HG03469 (cell line): ENCODE measurements around the gene ANKRD13B.

ENCODE experiments used
- ATAC-seq: cut with Tn5 transposase; IDR thresholded peaks from one replicate; pipeline ENCODE4 v1.9.1; 2021; ENCODE audit warnings: mild to moderate bottlenecking, moderate library complexity, moderate number of reproducible peaks; ENCODE audit not compliant: unreplicated experiment

Gene ANKRD13B

GRCh38 chr17:29593591-29594518, 923 bp downstream of the ANKRD13B start:
- no peak for ATAC-seq

- ATAC-seq = no peak
Observed at GRCh38 chr17:29594519-29595090, 1.7 kb downstream of the ANKRD13B start.

- ATAC-seq = no peak
Observed at GRCh38 chr17:29595107-29595942, 2.4 kb downstream of the ANKRD13B start.

- ATAC-seq = no peak
Observed at GRCh38 chr17:29595943-29596774, 3.2 kb downstream of the ANKRD13B start.

- ATAC-seq = no peak
Observed at GRCh38 chr17:29596811-29597210, 3.9 kb downstream of the ANKRD13B start.

GRCh38 chr17:29597361-29598172, 4.6 kb downstream of the ANKRD13B start:
- ATAC-seq = no peak

DNA sequence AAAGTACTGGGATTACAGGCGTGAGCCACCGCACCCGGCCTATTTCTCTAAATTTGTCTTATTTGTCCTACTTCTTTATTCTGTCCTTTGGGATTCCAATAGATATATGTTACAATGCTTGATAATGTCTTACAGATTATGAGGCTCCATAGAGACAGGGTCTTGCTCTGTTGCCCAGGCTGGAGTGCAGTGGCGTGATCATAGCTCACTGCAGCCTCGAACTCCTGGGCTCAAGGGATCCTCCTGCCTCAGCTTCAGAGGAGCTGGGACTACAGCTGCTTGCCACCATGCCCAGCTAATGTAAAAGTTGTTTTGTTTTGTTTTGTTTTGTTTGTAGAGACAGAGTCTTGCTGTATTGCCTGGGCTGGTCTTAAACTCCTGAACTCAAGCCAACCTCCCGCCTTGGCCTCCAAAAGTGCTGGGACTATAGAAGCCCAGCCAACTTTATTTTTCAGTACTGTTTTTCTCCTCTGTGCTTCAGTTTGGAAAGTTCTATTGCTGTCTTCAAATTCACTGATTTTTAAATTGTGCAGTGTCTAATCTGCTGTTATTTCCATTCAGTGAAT, 10.3 kb downstream of the ANKRD13B start:
- ATAC-seq = no peak

GRCh38 chr17:29607557-29608195, 14.7 kb downstream of the ANKRD13B start:
- no peak for ATAC-seq

- ATAC-seq = no peak
Observed at GRCh38 chr17:29608986-29609385, 16.1 kb downstream of the ANKRD13B start.

GRCh38 chr17:29610395-29610794, 17.5 kb downstream of the ANKRD13B start:
- no peak for ATAC-seq

GRCh38 chr17:29611351-29612093, 18.6 kb downstream of the ANKRD13B start:
- ATAC-seq = no peak

GRCh38 chr17:29612094-29612403, 19.1 kb downstream of the ANKRD13B start:
- no peak for ATAC-seq

DNA sequence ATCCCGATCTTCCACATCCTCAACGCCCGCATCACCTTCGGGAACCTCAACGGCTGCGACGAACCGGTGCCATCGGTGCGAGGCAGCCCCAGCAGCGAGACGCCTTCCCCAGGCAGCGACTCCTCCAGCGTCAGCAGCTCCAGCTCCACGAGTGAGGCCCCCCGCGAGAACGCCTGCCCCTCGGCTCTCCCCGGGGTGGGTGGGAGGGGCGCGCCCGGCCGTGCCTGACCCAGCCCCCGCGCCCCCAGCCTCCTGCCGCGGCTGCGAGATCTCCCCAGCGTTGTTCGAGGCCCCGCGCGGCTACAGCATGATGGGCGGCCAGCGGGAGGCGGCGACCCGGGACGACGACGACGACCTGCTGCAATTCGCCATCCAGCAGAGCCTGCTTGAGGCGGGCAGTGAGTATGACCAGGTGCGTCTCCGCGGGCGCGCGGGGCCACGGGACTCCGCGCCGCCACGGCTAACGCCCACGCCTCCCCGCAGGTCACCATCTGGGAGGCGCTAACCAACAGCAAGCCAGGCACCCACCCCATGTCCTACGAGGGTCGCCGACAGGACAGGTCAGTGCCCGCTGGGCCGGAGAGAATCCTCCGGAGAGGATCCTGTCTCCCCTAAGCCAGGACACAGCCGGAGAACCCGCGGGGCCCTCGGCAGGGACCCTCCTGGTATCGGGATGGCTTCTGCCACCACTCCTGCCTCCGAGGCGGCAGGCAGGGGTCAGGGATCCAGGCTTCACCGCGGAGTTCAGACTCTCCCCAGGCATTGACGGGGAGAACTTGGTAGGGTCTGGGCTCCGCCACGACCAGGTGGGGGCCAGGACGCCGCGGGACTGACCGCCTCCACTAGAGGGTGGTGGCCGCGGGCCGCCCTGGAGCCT, 19.7 kb downstream of the ANKRD13B start:
- no peak for ATAC-seq

DNA sequence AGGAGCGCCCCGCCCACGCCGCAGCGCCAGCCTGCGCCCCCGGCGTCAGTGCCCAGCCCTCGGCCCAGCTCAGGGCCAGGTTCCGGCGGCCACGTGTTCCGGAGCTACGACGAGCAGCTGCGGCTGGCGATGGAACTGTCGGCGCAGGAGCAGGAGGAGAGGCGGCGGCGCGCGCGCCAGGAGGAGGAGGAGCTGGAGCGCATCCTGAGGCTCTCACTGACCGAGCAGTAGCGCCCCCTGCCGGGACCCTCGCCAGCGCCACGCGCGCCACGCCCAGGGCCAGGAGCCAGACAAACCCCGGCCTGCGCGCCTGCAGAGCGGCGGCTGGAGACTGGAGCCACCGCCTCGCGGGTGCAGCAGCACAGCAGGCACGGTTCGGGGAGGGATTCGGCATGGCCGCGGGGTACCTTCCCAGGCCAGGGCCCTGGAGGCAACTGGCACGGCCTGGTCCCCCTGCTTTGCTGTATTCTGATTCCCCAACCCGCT, 20.5 kb downstream of the ANKRD13B start:
- ATAC-seq = no peak

DNA sequence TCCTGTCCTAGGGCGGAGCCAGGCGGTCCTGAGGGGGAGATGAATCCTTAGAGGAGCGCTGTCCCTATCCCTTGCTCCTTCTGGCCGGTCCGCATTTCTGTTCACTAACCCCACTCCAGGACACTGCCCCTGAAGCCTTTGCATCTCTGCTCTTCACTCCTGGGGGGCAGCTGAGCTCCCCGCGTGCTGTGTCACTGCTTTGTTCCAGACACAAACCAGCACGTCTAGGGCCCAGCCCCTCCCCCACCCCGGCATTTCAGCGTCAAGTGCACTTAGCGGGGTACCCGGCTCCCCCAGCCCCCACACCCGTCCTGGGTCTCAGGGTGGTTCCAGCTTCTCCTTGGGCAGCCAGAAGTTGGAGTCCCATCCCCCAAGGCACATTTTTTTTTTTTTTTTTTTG, 20.9 kb downstream of the ANKRD13B start:
- ATAC-seq = no peak

DNA sequence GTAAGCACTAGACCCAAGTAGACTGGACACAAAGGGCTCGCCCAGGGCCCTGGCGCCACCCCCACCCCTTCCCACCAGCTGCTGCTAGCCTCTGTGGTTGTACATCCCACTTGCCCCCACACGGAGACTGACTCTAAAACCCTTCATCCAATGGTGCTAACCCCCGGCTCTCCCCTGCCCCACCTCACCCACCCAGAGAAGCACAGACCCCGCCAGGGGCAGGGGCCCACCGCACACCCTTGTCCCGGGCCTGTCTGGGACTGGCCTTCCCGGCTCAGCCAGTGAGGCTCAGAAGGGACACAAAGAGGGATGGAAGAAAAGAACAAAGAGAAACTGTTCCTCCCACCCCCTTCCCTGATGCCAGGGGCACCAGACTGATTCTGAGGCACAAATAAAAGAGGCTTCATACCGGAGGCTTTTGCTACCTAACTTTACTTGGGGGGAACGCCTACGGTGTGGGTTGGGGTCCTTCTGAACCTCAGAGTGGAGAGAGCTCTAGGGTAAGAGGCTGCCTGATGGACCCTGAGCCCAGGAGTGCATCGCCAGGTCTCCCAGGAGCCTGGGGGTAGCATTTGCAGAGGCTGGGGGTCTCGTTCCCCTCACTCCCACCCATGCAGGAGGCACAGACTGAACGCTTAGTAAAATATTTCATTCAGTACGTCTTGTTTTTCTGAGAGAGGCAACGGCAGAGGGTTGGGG, 21.6 kb downstream of the ANKRD13B start:
- no peak for ATAC-seq

GRCh38 chr17:29615048-29615385, 22.1 kb downstream of the ANKRD13B start:
- no peak for ATAC-seq
